LNCaP clone FGC (cell line): Measurements from ENCODE around the gene CACNA1D.
A peak's percentile ranks its signal among the peaks of the same experiment; 100 is the strongest.

ENCODE experiments used
- DNase-seq: peaks from one replicate; pipeline ENCODE4 v3.0.0-alpha.2; 2011; ENCODE audit warnings: low read depth
- H3K4me3 ChIP-seq: 2 replicates; pipeline ENCODE4 v1.5.1; 2011; ENCODE audit warnings: mild to moderate bottlenecking, low read depth, low read length, control low read depth
- CTCF ChIP-seq: IDR thresholded peaks from 2 replicates; pipeline ENCODE4 v1.5.1; 2012; ENCODE audit warnings: mild to moderate bottlenecking; ENCODE audit not compliant: control insufficient read depth, insufficient read depth; ENCODE audit errors: extremely low read depth

The CACNA1D gene

GRCh38 chr3:53811143-53811927, 316.9 kb downstream of the CACNA1D start:
- no peak overlapping the region for H3K4me3 ChIP-seq
- DNase-seq: no peak
- no peak for TF ChIP-seq CTCF

- no peak overlapping the region for H3K4me3 ChIP-seq
- no peak for DNase-seq
- TF ChIP-seq CTCF: 0 out of 2 replicates have a peak, but pooled peaks have one; percentile 5
Observed at GRCh38 chr3:53812434-53812833, 318.0 kb downstream of the CACNA1D start.

- no peak for TF ChIP-seq CTCF
- DNase-seq: no peak
- H3K4me3 ChIP-seq: no peak overlapping the region
Observed at GRCh38 chr3:53813229-53813628, 318.8 kb downstream of the CACNA1D start.

- no peak for DNase-seq
- H3K4me3 ChIP-seq: no peak overlapping the region
- no peak for TF ChIP-seq CTCF
Observed at GRCh38 chr3:53813876-53814275, 319.5 kb downstream of the CACNA1D start.

- no peak for TF ChIP-seq CTCF
- H3K4me3 ChIP-seq: no peak overlapping the region
- DNase-seq: no peak
Observed at GRCh38 chr3:53815067-53815466, 320.7 kb downstream of the CACNA1D start.

- no peak for TF ChIP-seq CTCF
- no peak overlapping the region for H3K4me3 ChIP-seq
- DNase-seq: no peak
Observed at GRCh38 chr3:53815651-53816050, 321.2 kb downstream of the CACNA1D start.

- no peak overlapping the region for H3K4me3 ChIP-seq
- TF ChIP-seq CTCF: no peak
Observed at GRCh38 chr3:53816425-53816824, 322.0 kb downstream of the CACNA1D start.

More at GRCh38 chr3:53816425-53816824, 322.0 kb downstream of the CACNA1D start:
- DNase-seq: no peak
